HepG2 (cell line): ENCODE measurements around the gene MPC2. TPM values are rescaled to one million over a fixed set of nuclear protein-coding genes. Genes with fewer than 3 reads are reported as not detected.

Experiments
- ATF3 ChIP-seq: sonication (generic); formaldehyde crosslinking; IDR thresholded peaks from 2 replicates; pipeline ENCODE4 v1.4.0; 2020; ENCODE audit warnings: missing genetic modification reagents
- BCLAF1 ChIP-seq: fragments of 450-650 bp; IDR thresholded peaks from 2 replicates; pipeline ENCODE4 v1.6.1; 2017; ENCODE audit warnings: mild to moderate bottlenecking
- CENPBD1 ChIP-seq: sonication (generic); formaldehyde crosslinking; IDR thresholded peaks from 2 replicates; pipeline ENCODE4 v1.8.0; 2022; ENCODE audit warnings: missing genetic modification reagents, low read depth, mild to moderate bottlenecking, borderline replicate concordance
- CTCF ChIP-seq: sonication (generic); formaldehyde crosslinking; IDR thresholded peaks from 2 replicates; pipeline ENCODE4 v1.5.0; 2020; ENCODE audit warnings: mild to moderate bottlenecking, missing genetic modification reagents, moderate library complexity
- DR1 ChIP-seq: sonication (generic); formaldehyde crosslinking; IDR thresholded peaks from 2 replicates; pipeline ENCODE4 v1.8.0; 2021; ENCODE audit warnings: mild to moderate bottlenecking, missing genetic modification reagents, inconsistent platforms
- ETV5 ChIP-seq: IDR thresholded peaks from 2 replicates; pipeline ENCODE4 v1.6.1; 2018; ENCODE audit warnings: missing biosample characterization, missing genetic modification reagents, inconsistent platforms, borderline replicate concordance
- HNRNPUL1 ChIP-seq: fragments of 200-400 bp; formaldehyde crosslinking; IDR thresholded peaks from 2 replicates; pipeline ENCODE4 v1.6.1; 2017; ENCODE audit warnings: low read depth, mild to moderate bottlenecking, low read length, moderate library complexity
- KDM4B ChIP-seq: sonication (generic); formaldehyde crosslinking; IDR thresholded peaks from 2 replicates; pipeline ENCODE4 v1.4.0; 2020; ENCODE audit warnings: missing genetic modification reagents
- NR2C2 ChIP-seq: sonication (generic); formaldehyde crosslinking; IDR thresholded peaks from 2 replicates; pipeline ENCODE4 v1.4.0; 2020; ENCODE audit warnings: missing genetic modification reagents, mild to moderate bottlenecking, moderate library complexity, borderline replicate concordance
- RBFOX2 ChIP-seq: fragments of 200-400 bp; formaldehyde crosslinking; IDR thresholded peaks from 2 replicates; pipeline ENCODE4 v1.6.1; 2017; ENCODE audit warnings: low read depth, mild to moderate bottlenecking, low read length
- SRSF9 ChIP-seq: fragments of 200-400 bp; formaldehyde crosslinking; IDR thresholded peaks from 2 replicates; pipeline ENCODE4 v1.6.1; 2018; ENCODE audit warnings: borderline replicate concordance, mild to moderate bottlenecking, low read depth, low read length; ENCODE audit not compliant: insufficient read depth, poor library complexity, severe bottlenecking
- STAG1 ChIP-seq: sonication (generic); formaldehyde crosslinking; IDR thresholded peaks from 2 replicates; pipeline ENCODE4 v1.4.0; 2020; ENCODE audit warnings: missing genetic modification reagents
- TBX2 ChIP-seq: sonication (generic); formaldehyde crosslinking; IDR thresholded peaks from 2 replicates; pipeline ENCODE4 v1.5.0; 2020; ENCODE audit warnings: missing genetic modification reagents, mild to moderate bottlenecking, borderline replicate concordance
- ZBTB14 ChIP-seq: sonication (generic); formaldehyde crosslinking; IDR thresholded peaks from 2 replicates; pipeline ENCODE4 v1.4.0; 2020; ENCODE audit warnings: missing genetic modification reagents
- ZNF562 ChIP-seq: sonication (generic); formaldehyde crosslinking; IDR thresholded peaks from 2 replicates; pipeline ENCODE4 v1.8.0; 2022; ENCODE audit warnings: missing genetic modification reagents, borderline replicate concordance
- ZNF570 ChIP-seq: sonication (generic); formaldehyde crosslinking; IDR thresholded peaks from 2 replicates; pipeline ENCODE4 v1.4.0; 2020; ENCODE audit warnings: mild to moderate bottlenecking, missing genetic modification reagents, borderline replicate concordance
- ZNF672 ChIP-seq: sonication (generic); formaldehyde crosslinking; IDR thresholded peaks from 2 replicates; pipeline ENCODE4 v1.8.1; 2022; ENCODE audit warnings: missing genetic modification reagents
- polyA plus RNA-seq, 8 experiments: library from polyadenylated mRNA; depleted of rRNA in 3 of 8; stranded (reverse) in 7 of 8; unstranded in 1 of 8; fragments of >200 nt; fragmentation: Illumina TruSeq in 4 of 8; extraction: Trizol in 4 of 8; gene quantifications; 2 replicates each; pipeline versions ENCODE4 v1.2.1 to v1.2.3, GENCODE V29; 2011 to 2016; ENCODE audit warnings: low read depth in 4 of 8, missing spikeins in 1 of 8, mixed read lengths in 1 of 8; ENCODE audit not compliant: insufficient read depth in 1 of 8
- total RNA-seq, 5 experiments: library from RNA; depleted of rRNA; stranded (reverse); fragments of >200 nt; fragmentation: Illumina TruSeq; extraction: Trizol; gene quantifications; 2 replicates each; pipeline ENCODE4 v1.2.3, GENCODE V29; 2016; ENCODE audit warnings: low read depth in 1 of 5
- TF ChIP-seq, protein P1 (sequence below): sonication (generic); formaldehyde crosslinking; IDR thresholded peaks from 2 replicates; pipeline ENCODE4 v1.4.0; 2020; ENCODE audit warnings: missing genetic modification reagents, mild to moderate bottlenecking, borderline replicate concordance
- TF ChIP-seq, protein P2 (sequence below): sonication (generic); formaldehyde crosslinking; IDR thresholded peaks from 2 replicates; pipeline ENCODE4 v1.4.0; 2020; ENCODE audit warnings: low read depth, mild to moderate bottlenecking, missing genetic modification reagents

Gene MPC2
- total and polyA plus RNA-seq, 2 of the 13 experiments (the other 11 are each of a cell fraction or from before 2014, with no cell fraction given): 38.8 to 136 TPM

DNA sequence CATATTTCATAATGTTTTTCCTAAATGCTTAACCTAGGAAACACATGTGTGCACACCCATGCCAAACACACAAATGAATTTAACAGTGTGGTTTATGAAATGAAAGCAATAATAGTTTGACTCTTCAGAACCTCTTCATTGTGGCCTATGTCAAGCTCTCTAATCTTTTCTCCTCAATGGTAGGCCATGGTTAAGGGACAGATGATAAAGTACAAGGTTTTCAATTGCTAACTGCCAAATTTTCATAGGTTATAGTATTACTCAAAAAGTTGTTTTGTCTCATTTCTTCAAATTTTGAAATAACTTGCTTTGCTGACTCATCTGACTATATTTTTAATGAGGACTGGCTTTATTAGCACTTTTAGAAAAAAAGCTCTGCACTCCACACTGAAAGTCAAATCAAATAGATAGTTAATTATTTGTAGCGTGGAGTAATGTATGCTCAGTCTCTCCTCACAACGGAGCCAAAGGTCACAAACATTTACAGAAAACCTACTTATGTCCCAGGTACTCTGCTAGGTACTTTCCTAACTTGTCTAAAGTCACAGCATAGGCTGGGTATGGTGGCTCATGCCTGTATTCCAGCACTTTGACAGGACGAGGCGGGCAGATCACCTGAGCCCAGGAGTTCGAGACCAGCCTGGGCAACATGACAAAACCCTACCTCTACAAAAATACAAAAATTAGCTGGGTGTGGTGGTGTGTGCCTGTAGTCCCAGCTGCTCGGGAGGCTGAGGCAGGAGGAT lies 19.9 kb downstream of the MPC2 start (continued):
- TF ChIP-seq ZNF672: no peak
- TF ChIP-seq ZNF570 (CRISPR knock-in tag): no peak
- no peak for TF ChIP-seq ZBTB14 (CRISPR knock-in tag)
- no peak for TF ChIP-seq STAG1
- TF ChIP-seq BCLAF1: no peak
- TF ChIP-seq ZNF562 (CRISPR knock-in tag): no peak
- peak; percentile 56; the same call in 1 of the 2 replicates for TF ChIP-seq HNRNPUL1
- no peak for TF ChIP-seq DR1
- no peak for TF ChIP-seq CTCF (CRISPR knock-in tag)
- no peak for TF ChIP-seq SRSF9
- TF ChIP-seq ATF3 (CRISPR knock-in tag): no peak
- no peak for TF ChIP-seq CENPBD1 (CRISPR knock-in tag)
- no peak for TF ChIP-seq KDM4B (CRISPR knock-in tag)
- TF ChIP-seq, protein P1, sequence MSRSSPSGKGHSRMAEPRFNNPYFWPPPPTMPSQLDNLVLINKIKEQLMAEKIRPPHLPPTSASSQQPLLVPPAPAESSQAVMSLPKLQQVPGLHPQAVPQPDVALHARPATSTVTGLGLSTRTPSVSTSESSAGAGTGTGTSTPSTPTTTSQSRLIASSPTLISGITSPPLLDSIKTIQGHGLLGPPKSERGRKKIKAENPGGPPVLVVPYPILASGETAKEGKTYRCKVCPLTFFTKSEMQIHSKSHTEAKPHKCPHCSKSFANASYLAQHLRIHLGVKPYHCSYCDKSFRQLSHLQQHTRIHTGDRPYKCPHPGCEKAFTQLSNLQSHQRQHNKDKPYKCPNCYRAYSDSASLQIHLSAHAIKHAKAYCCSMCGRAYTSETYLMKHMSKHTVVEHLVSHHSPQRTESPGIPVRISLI (CRISPR knock-in tag): peak; percentile 81
- TF ChIP-seq, protein P2, sequence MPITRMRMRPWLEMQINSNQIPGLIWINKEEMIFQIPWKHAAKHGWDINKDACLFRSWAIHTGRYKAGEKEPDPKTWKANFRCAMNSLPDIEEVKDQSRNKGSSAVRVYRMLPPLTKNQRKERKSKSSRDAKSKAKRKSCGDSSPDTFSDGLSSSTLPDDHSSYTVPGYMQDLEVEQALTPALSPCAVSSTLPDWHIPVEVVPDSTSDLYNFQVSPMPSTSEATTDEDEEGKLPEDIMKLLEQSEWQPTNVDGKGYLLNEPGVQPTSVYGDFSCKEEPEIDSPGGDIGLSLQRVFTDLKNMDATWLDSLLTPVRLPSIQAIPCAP (CRISPR knock-in tag): no peak
- TF ChIP-seq ETV5: no peak
- peak; percentile 52; the same call in 1 of the 2 replicates for TF ChIP-seq NR2C2 (CRISPR knock-in tag)
- TF ChIP-seq RBFOX2: no peak
- 0 out of 2 replicates have a peak, but pooled peaks have one; percentile 42 for TF ChIP-seq TBX2 (CRISPR knock-in tag)
